ENCODE data around the gene UBA52.
A peak's percentile ranks its signal among the peaks of the same experiment; 100 is the strongest.
"Not testable (repeated sequence)": the region's sequence is repeated elsewhere in the genome, so short reads cannot be mapped to it uniquely, and the experiment has no call there.

The UBA52 gene

GRCh38 chr19:18571564-18572344, at the start of gene UBA52:
TSS of gene UBA52 (plus strand) at chr19:18571857. CDS start at chr19:18573301, 1,444 bp downstream.
- DNase-seq (ENCODE audit: low read depth): peak; percentile 98

- DNase-seq (ENCODE audit: low read depth): peak; percentile 100
Observed at GRCh38 chr19:18522124-18522861, 49.4 kb upstream of the UBA52 start.

GRCh38 chr19:18522862-18523440, 48.7 kb upstream of the UBA52 start:
- DNase-seq (ENCODE audit: low read depth): not testable (repeated sequence)

- DNase-seq (ENCODE audit: low read depth): no peak
Observed at GRCh38 chr19:18523841-18524240, 47.8 kb upstream of the UBA52 start.

GRCh38 chr19:18526316-18526715, 45.3 kb upstream of the UBA52 start:
- DNase-seq (ENCODE audit: low read depth): peak; percentile 31

- DNase-seq (ENCODE audit: low read depth): peak; percentile 44
Observed at GRCh38 chr19:18529782-18530181, 41.9 kb upstream of the UBA52 start.

- no peak for DNase-seq (ENCODE audit: low read depth)
Observed at GRCh38 chr19:18531485-18531884, 40.2 kb upstream of the UBA52 start.

- DNase-seq (ENCODE audit: low read depth): no peak
Observed at GRCh38 chr19:18532168-18532890, 39.3 kb upstream of the UBA52 start.

GRCh38 chr19:18533058-18533457, 38.6 kb upstream of the UBA52 start:
- no peak for DNase-seq (ENCODE audit: low read depth)

- DNase-seq (ENCODE audit: low read depth): no peak
Observed at GRCh38 chr19:18536475-18536874, 35.2 kb upstream of the UBA52 start.

GRCh38 chr19:18537431-18537830, 34.2 kb upstream of the UBA52 start:
- no peak for DNase-seq (ENCODE audit: low read depth)

- no peak for DNase-seq (ENCODE audit: low read depth)
Observed at GRCh38 chr19:18538115-18538514, 33.5 kb upstream of the UBA52 start.

GRCh38 chr19:18539372-18539771, 32.3 kb upstream of the UBA52 start:
- DNase-seq (ENCODE audit: low read depth): no peak

- not testable (repeated sequence) for DNase-seq (ENCODE audit: low read depth)
Observed at GRCh38 chr19:18540200-18540599, 31.5 kb upstream of the UBA52 start.

- DNase-seq (ENCODE audit: low read depth): peak; percentile 72
Observed at GRCh38 chr19:18541258-18541991, 30.2 kb upstream of the UBA52 start.

- DNase-seq (ENCODE audit: low read depth): peak; percentile 13
Observed at GRCh38 chr19:18541992-18542940, 29.4 kb upstream of the UBA52 start.

- peak; percentile 90 for DNase-seq (ENCODE audit: low read depth)
Observed at GRCh38 chr19:18542941-18543813, 28.5 kb upstream of the UBA52 start, which contains the start of gene FKBP8. TSS of gene FKBP8 (minus strand) at chr19:18543573. CDS start at chr19:18541970, 1,603 bp downstream.

- peak; percentile 82 for DNase-seq (ENCODE audit: low read depth)
Observed at GRCh38 chr19:18543814-18544475, 27.7 kb upstream of the UBA52 start.

GRCh38 chr19:18551631-18552030, 20.0 kb upstream of the UBA52 start:
- no peak for DNase-seq (ENCODE audit: low read depth)

Measured in ELR (cell line).